GM12865 (cell line): ENCODE measurements around the gene RAC2.

Experiments
- DNase-seq: peaks from one replicate; pipeline ENCODE4 v3.0.0; 2010; ENCODE audit warnings: low read depth
- H3K4me3 ChIP-seq: 2 replicates; pipeline ENCODE4 v1.5.1; 2011; ENCODE audit warnings: mild to moderate bottlenecking, low read depth, low read length, control low read depth
- TF ChIP-seq, protein P1 (sequence below): IDR thresholded peaks from 2 replicates; pipeline ENCODE4 v1.5.1; 2011; ENCODE audit warnings: low read length, control low read depth, low read depth, inconsistent platforms; ENCODE audit not compliant: insufficient read depth; ENCODE audit errors: missing control alignments

RAC2 gene

DNA sequence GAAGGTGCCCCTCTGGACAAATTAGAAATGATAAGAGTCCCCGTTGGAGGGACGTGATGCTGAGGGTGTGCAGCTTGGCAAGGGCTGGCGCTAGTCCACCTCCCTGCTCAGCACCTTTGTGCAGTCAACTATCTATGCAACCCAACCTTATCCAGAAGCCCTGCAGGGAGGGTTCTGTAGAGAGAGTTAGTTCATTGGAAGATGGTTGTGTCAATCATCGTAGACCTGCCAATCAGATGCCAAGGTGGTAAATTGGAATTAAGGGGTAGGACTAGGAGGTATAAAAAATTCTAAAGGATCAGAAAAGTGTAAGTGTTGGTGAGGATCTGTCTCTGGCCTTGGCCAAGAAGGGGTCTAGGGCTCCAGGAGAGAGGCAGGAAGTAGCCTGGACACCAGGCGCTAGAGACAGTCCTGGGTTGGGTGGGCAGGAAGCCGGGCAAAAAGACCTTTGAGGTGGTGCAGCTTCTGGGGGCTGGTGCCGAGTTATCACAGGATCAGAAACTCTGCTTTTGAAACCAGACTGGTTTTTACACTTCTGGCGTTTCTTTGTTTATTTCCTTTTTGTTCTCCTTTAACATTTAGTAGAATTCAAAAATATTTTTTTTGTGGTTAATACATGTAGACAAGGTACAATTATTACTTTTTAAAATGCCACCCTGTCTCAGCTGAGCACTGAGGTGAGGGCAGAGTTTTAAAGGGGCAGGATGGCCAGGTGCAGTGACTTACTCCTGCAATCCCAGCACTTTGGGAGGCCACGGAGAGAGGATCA is 57.7 kb downstream of the RAC2 start:
- TF ChIP-seq, protein P1, sequence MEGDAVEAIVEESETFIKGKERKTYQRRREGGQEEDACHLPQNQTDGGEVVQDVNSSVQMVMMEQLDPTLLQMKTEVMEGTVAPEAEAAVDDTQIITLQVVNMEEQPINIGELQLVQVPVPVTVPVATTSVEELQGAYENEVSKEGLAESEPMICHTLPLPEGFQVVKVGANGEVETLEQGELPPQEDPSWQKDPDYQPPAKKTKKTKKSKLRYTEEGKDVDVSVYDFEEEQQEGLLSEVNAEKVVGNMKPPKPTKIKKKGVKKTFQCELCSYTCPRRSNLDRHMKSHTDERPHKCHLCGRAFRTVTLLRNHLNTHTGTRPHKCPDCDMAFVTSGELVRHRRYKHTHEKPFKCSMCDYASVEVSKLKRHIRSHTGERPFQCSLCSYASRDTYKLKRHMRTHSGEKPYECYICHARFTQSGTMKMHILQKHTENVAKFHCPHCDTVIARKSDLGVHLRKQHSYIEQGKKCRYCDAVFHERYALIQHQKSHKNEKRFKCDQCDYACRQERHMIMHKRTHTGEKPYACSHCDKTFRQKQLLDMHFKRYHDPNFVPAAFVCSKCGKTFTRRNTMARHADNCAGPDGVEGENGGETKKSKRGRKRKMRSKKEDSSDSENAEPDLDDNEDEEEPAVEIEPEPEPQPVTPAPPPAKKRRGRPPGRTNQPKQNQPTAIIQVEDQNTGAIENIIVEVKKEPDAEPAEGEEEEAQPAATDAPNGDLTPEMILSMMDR = no peak
- DNase-seq = peak; percentile 93
- no peak overlapping the region for H3K4me3 ChIP-seq

DNA sequence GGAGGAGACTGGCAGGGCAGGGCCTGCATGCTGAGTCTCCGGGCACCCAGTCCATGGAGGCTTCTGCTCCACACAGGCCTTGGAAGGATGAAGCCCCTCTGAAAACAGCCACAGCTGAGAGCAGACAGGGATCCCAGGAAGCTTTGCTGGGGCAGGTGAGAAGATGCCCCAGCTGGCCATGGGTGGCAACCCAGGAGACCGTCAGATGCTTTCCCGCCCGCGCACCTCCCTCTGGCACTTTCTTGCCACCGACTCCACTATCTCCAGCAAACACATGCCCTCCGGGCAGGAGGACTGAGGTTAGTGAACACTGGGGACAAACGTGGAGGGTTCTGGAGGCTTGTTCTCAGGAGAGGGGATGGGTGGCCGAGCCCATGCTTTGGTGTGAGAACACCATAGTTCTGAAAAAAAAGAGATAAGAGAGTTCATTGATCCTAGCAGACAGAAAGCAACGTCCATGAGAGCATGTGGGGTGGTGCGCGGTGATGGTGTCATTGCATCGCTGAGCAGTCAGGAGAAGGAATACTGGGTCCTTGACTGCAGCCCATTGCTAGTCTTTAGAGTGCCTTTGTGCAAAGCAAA is 58.3 kb downstream of the RAC2 start:
- no peak overlapping the region for H3K4me3 ChIP-seq
- TF ChIP-seq, protein P1 = no peak
- no peak for DNase-seq

DNA sequence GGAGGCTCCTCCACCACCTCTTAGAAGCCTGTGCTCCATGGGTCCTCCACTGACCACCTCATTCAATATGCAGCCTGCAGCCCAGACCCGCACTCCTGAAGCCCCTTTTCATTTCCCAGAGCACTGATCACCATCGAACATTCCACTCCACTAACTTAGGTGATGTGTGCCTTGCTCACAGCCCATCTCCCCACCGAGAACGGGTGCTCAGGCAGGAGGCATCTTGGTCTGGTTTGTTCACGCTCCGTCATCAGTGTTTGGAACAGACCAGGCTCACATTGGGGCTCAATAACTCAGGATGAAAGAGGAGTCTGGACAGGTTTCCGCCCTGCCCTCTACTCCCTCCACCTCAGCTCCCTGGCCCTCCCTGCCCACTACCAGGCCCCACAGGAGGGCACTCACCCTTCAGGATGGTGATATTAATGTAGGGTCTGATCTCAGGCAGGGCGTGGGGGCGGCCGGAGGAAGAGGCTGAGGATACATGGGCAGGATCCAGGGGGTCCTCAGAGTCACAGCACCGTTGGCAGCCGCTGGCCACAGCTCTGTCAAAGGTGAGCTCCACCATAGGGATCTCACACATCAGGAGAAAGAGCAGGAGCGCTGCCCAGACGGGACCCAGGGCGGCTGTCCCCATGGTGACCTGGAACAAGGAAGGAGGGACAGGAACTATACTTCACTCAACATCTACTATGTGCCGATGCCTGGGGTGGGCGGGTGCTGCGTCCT is 59.1 kb downstream of the RAC2 start:
- TF ChIP-seq, protein P1 = no peak
- DNase-seq = no peak
- H3K4me3 ChIP-seq = no peak overlapping the region

DNA sequence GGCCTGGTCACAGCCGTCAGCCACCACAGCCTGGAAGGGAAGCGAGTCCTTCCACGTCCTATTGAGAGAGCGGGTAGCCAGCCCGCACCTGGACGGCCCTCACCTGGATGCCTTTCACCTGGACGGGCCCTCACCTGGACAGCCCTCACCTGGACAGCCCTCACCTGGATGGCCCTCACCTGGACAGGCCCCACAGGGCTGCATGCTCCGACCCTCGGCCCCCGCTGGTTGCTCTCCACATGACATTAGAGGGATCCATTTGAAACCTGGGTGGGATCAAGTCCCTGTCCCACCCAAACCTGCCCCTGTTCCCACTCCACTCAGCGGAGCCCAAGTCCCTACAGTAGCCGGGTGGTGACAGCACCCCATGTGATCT is 59.7 kb downstream of the RAC2 start:
- no peak overlapping the region for H3K4me3 ChIP-seq
- TF ChIP-seq, protein P1 = no peak
- no peak for DNase-seq

- no peak overlapping the region for H3K4me3 ChIP-seq
- TF ChIP-seq, protein P1 = peak; percentile 12
- no peak for DNase-seq
These were observed 60.4 kb downstream of the RAC2 start for GRCh38 chr22:37183432-37184379.

DNA sequence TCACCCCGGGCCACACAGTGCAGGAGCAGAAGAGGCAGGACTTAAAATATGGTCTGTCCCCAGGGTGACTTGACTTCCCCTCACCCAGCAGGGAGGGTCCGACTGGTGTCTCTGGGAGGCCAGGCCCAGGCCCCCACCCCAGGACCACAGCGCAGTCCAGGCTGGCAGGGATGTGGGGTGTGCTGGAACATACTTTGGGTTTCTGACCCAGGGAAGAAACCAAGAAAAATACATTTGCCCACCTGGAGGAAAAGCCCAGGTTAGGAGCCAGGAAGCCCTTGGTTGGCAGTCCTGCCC is 61.2 kb downstream of the RAC2 start:
- H3K4me3 ChIP-seq = no peak overlapping the region
- TF ChIP-seq, protein P1 = no peak
- no peak for DNase-seq
